Glutamatergic neuron (in vitro differentiated cells): Measurements from ENCODE around the gene SGPP1. TPM values are rescaled to one million over a fixed set of nuclear protein-coding genes. Genes with fewer than 3 reads are reported as not detected.

Experiments
- DNase-seq: peaks from one replicate; pipeline ENCODE4 v3.0.0; 2022
- H3K27ac Mint-ChIP-seq: one replicate; pipeline ENCODE4 v1.8.0; 2020; ENCODE audit warnings: mild to moderate bottlenecking, mixed read lengths, inconsistent platforms; ENCODE audit not compliant: unreplicated experiment
- H3K27me3 Mint-ChIP-seq: one replicate; pipeline ENCODE4 v1.8.0; 2020; ENCODE audit warnings: mild to moderate bottlenecking, moderate library complexity, mixed read lengths, inconsistent platforms; ENCODE audit not compliant: unreplicated experiment
- H3K36me3 Mint-ChIP-seq: one replicate; pipeline ENCODE4 v1.8.0; 2020; ENCODE audit warnings: mild to moderate bottlenecking, mixed read lengths, inconsistent platforms; ENCODE audit not compliant: unreplicated experiment
- H3K4me1 Mint-ChIP-seq: one replicate; pipeline ENCODE4 v1.8.0; 2020; ENCODE audit warnings: mild to moderate bottlenecking, low read depth, mixed read lengths, inconsistent platforms; ENCODE audit not compliant: unreplicated experiment
- H3K4me3 Mint-ChIP-seq: one replicate; pipeline ENCODE4 v1.8.0; 2020; ENCODE audit warnings: mild to moderate bottlenecking, mixed read lengths, inconsistent platforms; ENCODE audit not compliant: unreplicated experiment
- H3K9me3 Mint-ChIP-seq: one replicate; pipeline ENCODE4 v1.8.0; 2020; ENCODE audit warnings: mild to moderate bottlenecking, moderate library complexity, mixed read lengths, inconsistent platforms; ENCODE audit not compliant: unreplicated experiment
- total RNA-seq: library from RNA; stranded (reverse); fragmentation: NEBNext Ultra II Directional; extraction: Animal tissue kit (Norgen Biotek cat#: 25700); gene quantifications from one replicate; pipeline ENCODE4 v1.2.1, GENCODE V29; 2021; ENCODE audit not compliant: unreplicated experiment
- TF ChIP-seq, protein P1 (sequence below): fragments of 200-600 bp; sonication (generic); IDR thresholded peaks from one replicate; pipeline ENCODE4 v1.5.0; 2021; ENCODE audit not compliant: partially characterized antibody, unreplicated experiment

SGPP1 gene
- total RNA-seq, 1 donor from 2014 or later: 4.3 TPM

DNA sequence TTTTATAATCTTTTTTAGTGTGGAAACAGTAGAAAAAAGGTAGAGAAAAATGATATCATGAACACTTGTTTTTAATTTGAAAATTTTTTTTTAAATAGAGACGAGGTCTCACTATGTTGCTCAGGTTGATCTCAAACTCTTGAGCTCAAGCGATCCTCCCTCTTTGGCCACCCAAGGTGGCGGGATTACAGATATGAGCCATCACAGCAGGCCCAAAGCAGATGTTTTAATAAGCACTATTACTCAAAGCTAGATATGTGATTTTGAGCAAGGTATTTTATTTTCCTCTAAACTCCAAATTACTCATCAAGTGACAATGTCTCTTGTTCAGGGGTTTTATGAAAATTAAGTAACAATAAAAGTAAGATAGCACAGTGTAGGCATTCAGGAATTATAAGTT, 75.5 kb downstream of the SGPP1 start:
- Mint-ChIP-seq H3K4me1 (no peaks in the 10 kb centered on the region), H3K9me3 (no peaks in the 10 kb centered on the region), H3K27ac (no peak overlapping the region), H3K36me3 (no peaks in the 10 kb centered on the region), H3K4me3 (no peak overlapping the region), H3K27me3 (no peaks in the 10 kb centered on the region)
- DNase-seq: no peak
- TF ChIP-seq, protein P1, sequence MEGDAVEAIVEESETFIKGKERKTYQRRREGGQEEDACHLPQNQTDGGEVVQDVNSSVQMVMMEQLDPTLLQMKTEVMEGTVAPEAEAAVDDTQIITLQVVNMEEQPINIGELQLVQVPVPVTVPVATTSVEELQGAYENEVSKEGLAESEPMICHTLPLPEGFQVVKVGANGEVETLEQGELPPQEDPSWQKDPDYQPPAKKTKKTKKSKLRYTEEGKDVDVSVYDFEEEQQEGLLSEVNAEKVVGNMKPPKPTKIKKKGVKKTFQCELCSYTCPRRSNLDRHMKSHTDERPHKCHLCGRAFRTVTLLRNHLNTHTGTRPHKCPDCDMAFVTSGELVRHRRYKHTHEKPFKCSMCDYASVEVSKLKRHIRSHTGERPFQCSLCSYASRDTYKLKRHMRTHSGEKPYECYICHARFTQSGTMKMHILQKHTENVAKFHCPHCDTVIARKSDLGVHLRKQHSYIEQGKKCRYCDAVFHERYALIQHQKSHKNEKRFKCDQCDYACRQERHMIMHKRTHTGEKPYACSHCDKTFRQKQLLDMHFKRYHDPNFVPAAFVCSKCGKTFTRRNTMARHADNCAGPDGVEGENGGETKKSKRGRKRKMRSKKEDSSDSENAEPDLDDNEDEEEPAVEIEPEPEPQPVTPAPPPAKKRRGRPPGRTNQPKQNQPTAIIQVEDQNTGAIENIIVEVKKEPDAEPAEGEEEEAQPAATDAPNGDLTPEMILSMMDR: no peak

DNA sequence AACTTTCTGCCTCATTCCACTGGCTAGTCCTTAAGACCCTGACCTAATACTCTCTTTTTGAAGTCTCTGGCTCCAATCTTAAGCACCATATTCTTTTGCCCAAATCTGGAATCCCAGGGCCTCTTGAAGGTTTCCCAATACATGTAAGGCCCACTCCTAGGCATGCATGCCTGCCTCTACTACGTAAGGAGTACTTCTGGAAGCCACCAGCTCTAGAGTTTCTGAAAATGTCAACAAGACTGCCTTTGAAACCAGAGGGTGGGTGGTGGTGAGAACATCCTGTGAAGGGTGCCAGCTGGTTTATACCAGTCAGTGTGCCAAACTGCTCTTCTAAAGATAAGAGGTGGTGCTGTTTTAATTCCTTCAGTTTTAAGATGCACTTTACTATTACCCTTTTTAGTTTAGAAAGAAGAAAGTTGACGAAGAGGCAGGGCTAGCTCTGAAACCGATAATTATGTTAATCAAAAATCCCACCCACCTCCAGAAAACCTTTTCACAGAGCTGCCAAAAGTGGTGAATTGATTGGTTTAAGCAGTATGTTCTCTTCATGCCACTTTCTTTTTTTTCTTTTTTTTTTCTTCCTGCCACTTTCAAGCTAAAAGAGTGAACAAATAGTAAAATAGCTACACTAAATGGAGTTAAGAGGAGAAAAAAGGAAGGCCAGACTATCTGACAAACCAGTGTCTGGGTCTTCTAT, 77.5 kb downstream of the SGPP1 start:
- Mint-ChIP-seq H3K4me1 (no peaks in the 10 kb centered on the region), H3K9me3 (no peaks in the 10 kb centered on the region), H3K27me3 (no peaks in the 10 kb centered on the region), H3K36me3 (no peaks in the 10 kb centered on the region), H3K27ac (no peak overlapping the region), H3K4me3 (no peak overlapping the region)
- DNase-seq: no peak
- TF ChIP-seq, protein P1: no peak

DNA sequence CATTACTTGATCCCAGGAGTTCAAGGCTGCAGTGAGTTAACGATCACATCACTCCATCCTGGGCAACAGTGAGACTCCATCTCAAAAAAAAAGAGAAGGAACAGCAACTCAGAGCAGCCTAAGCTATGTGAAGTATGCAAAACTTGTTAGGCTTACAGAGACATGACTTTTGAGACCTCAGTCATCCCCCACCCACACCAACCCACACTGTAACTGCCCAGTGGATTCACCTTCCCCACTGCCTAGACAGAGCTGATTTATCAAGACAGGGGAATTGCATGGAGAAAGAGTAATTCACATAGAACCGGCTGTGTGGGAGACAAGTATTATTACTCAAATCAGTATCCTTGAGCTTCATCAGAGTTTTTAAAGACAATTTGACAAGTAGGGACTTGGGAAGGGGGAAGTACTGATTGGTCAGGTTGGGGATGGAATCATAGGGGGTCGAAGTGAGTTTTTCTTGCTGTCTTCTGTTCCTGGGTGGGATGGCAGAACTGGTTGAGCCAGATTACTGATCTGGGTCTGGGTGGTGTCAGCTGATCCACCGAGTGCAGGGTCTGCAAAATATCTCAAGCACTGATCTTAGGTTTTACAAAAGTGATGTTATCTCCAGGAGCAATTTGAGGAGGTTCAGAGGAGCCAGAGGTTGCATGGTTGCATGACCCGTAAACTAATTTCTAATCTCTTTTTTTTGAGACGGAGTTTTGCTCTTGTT, 80.0 kb downstream of the SGPP1 start:
- H3K27me3 Mint-ChIP-seq: no peaks in the 10 kb centered on the region
- H3K36me3 Mint-ChIP-seq: no peaks in the 10 kb centered on the region
- no peaks in the 10 kb centered on the region for H3K9me3 Mint-ChIP-seq
- H3K4me1 Mint-ChIP-seq: no peaks in the 10 kb centered on the region
- no peak for DNase-seq
- TF ChIP-seq, protein P1: no peak
- no peak overlapping the region for H3K27ac Mint-ChIP-seq
- H3K4me3 Mint-ChIP-seq: no peak overlapping the region

GRCh38 chr14:63644741-63645140, 83.1 kb downstream of the SGPP1 start:
- H3K27ac Mint-ChIP-seq: no peak overlapping the region
- DNase-seq: no peak
- no peaks in the 10 kb centered on the region for H3K4me1 Mint-ChIP-seq
- H3K9me3 Mint-ChIP-seq: peaks cover 4% of the 10 kb centered on the region
- TF ChIP-seq, protein P1: no peak
- no peaks in the 10 kb centered on the region for H3K36me3 Mint-ChIP-seq
- no peaks in the 10 kb centered on the region for H3K27me3 Mint-ChIP-seq
- H3K4me3 Mint-ChIP-seq: no peak overlapping the region

DNA sequence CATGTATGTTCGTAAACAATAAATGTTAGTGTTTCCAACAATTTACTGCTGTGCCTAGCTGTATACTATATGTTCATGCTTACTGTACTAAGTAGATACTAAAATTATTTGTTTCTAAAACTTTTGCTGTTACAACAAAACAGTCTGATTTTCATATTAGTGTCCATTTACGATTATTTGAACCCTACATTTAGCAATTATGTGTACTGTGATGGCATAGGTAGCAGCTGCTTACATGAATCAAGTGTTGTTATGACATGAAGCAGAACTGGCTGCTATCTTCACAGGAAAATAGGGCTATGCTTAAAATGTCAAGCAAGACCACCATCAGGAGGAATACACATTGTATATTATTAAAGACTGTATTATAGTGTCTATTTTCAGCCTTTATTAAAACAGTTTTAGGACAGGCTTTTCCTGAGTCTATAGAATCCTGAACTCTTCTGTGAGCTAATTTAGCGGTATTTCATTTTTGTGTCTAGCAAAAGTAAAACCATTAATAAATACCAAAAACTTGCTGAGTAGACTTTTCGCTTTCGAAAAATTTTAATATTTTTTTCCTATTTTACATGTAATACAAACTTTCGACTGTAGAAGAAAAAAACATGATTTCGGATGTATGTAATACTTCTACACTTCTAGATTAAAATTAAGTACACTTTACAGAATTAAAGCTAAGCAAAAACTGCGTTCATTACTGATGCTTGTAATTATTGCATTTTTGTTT, 85.0 kb downstream of the SGPP1 start:
- H3K36me3 Mint-ChIP-seq: no peaks in the 10 kb centered on the region
- no peaks in the 10 kb centered on the region for H3K27me3 Mint-ChIP-seq
- H3K4me1 Mint-ChIP-seq: no peaks in the 10 kb centered on the region
- peak overlapping the region; percentile 90 for H3K4me3 Mint-ChIP-seq
- peaks cover 4% of the 10 kb centered on the region for H3K9me3 Mint-ChIP-seq
- H3K27ac Mint-ChIP-seq: no peak overlapping the region
- DNase-seq: no peak
- TF ChIP-seq, protein P1: no peak
